HG02943 (cell line): ENCODE measurements around the gene HAGH.
"Not testable (repeated sequence)": the region's sequence is repeated elsewhere in the genome, so short reads cannot be mapped to it uniquely, and the experiment has no call there.

Experiments used
- ATAC-seq: cut with Tn5 transposase; IDR thresholded peaks from one replicate; pipeline ENCODE4 v1.9.1; 2021; ENCODE audit warnings: mild to moderate bottlenecking, low read depth, moderate library complexity; ENCODE audit not compliant: unreplicated experiment

Gene HAGH

GRCh38 chr16:1826691-1827573 is at the start of gene HAGH, which contains the start of gene FAHD1:
HAGH (minus strand) TSS chr16:1826825; CDS start chr16:1826787, 38 bp downstream.
FAHD1 (plus strand) TSS chr16:1827206; CDS start chr16:1827239, 33 bp downstream.
- peak; percentile 80 for ATAC-seq

GRCh38 chr16:1876066-1876465 is 49.4 kb upstream of the HAGH start:
- ATAC-seq = not testable (repeated sequence)

GRCh38 chr16:1874854-1875253 is 48.2 kb upstream of the HAGH start:
- no peak for ATAC-seq

- ATAC-seq = no peak
Measured at GRCh38 chr16:1871974-1872635, 45.5 kb upstream of the HAGH start, which contains the start of gene MEIOB. MEIOB (minus strand) TSS chr16:1872164; CDS start chr16:1868175, 3,989 bp downstream.

- no peak for ATAC-seq
Measured at GRCh38 chr16:1870365-1871082, 43.9 kb upstream of the HAGH start.

- ATAC-seq = no peak
Measured at GRCh38 chr16:1865902-1866690, 39.5 kb upstream of the HAGH start.

GRCh38 chr16:1863681-1864460 is 37.2 kb upstream of the HAGH start:
- no peak for ATAC-seq

- ATAC-seq = no peak
Measured at GRCh38 chr16:1862394-1862793, 35.8 kb upstream of the HAGH start.

- no peak for ATAC-seq
Measured at GRCh38 chr16:1861730-1862129, 35.1 kb upstream of the HAGH start.

- no peak for ATAC-seq
Measured at GRCh38 chr16:1859650-1860049, 33.0 kb upstream of the HAGH start.

GRCh38 chr16:1858189-1858865 is 31.7 kb upstream of the HAGH start:
- no peak for ATAC-seq

GRCh38 chr16:1857433-1858097 is 30.9 kb upstream of the HAGH start:
- ATAC-seq = no peak

- ATAC-seq = no peak
Measured at GRCh38 chr16:1851793-1852192, 25.2 kb upstream of the HAGH start.

GRCh38 chr16:1850981-1851380 is 24.4 kb upstream of the HAGH start:
- ATAC-seq = no peak

- no peak for ATAC-seq
Measured at GRCh38 chr16:1846416-1846815, 19.8 kb upstream of the HAGH start.

- ATAC-seq = no peak
Measured at GRCh38 chr16:1845985-1846384, 19.4 kb upstream of the HAGH start.

- no peak for ATAC-seq
Measured at GRCh38 chr16:1839554-1839953, 12.9 kb upstream of the HAGH start.

GRCh38 chr16:1834096-1834495 is 7.5 kb upstream of the HAGH start:
- no peak for ATAC-seq
